Spleen (tissue), 11 donors: Measurements from ENCODE around the gene GRIA4. TPM values are rescaled to one million over a fixed set of nuclear protein-coding genes. Genes with fewer than 3 reads are reported as not detected.

Experiments used
- DNase-seq: peaks from one replicate; pipeline ENCODE4 v3.0.0-alpha.2; 2020
- H3K27ac ChIP-seq, 8 donors: fragments of 200-600 bp; sonication (generic) in 7 of 8; 1 replicate in 4 of 8; 2 replicates in 4 of 8; pipeline versions ENCODE4 v1.5.0 to v1.8.0; 2016 to 2021; ENCODE audit warnings: inconsistent platforms in 4 of 8, mild to moderate bottlenecking in 4 of 8, moderate library complexity in 1 of 8
- H3K27me3 ChIP-seq, 7 donors: fragments of 200-600 bp; sonication (generic) in 6 of 7; replicated peaks in 1 of 7; 1 replicate in 4 of 7; 2 replicates in 3 of 7; pipeline versions ENCODE4 v1.5.0 to v1.8.0; 2016 to 2021; ENCODE audit warnings: inconsistent platforms in 3 of 7, mild to moderate bottlenecking in 1 of 7
- H3K36me3 ChIP-seq, 6 donors: fragments of 200-600 bp; sonication (generic) in 5 of 6; 1 replicate in 4 of 6; 2 replicates in 2 of 6; pipeline versions ENCODE4 v1.5.0 to v1.8.0; 2016 to 2021; ENCODE audit warnings: inconsistent platforms in 2 of 6
- H3K4me1 ChIP-seq, 6 donors: fragments of 200-600 bp; sonication (generic) in 5 of 6; 1 replicate in 3 of 6; 2 replicates in 3 of 6; pipeline versions ENCODE4 v1.5.0 to v1.8.0; 2016 to 2021; ENCODE audit warnings: inconsistent platforms in 3 of 6
- H3K4me3 ChIP-seq, 8 donors: fragments of 200-600 bp; sonication (generic) in 7 of 8; 1 replicate in 4 of 8; 2 replicates in 4 of 8; pipeline versions ENCODE4 v1.5.0 to v1.8.0; 2016 to 2021; ENCODE audit warnings: inconsistent platforms in 4 of 8, mild to moderate bottlenecking in 4 of 8, moderate library complexity in 2 of 8
- H3K9me3 ChIP-seq, 8 donors: fragments of 200-600 bp; sonication (generic) in 7 of 8; 1 replicate in 4 of 8; 2 replicates in 4 of 8; pipeline versions ENCODE4 v1.5.0 to v1.8.0; 2016 to 2021; ENCODE audit warnings: inconsistent platforms in 4 of 8
- CTCF ChIP-seq, 11 experiments: fragments of 200-600 bp in 7 of 11; fragments of 450-650 bp in 4 of 11; sonication (generic) in 4 of 11; IDR thresholded peaks in 8 of 11; conservative IDR thresholded peaks in 3 of 11; 1 replicate in 7 of 11; 2 replicates in 4 of 11; pipeline versions ENCODE4 v1.4.0 to v1.8.0; 2016 to 2021; ENCODE audit warnings: antibody characterized with exemption in 11 of 11, inconsistent platforms in 4 of 11, mild to moderate bottlenecking in 1 of 11
- POLR2A ChIP-seq, 3 donors: fragments of 450-650 bp; IDR thresholded peaks; one replicate each; pipeline ENCODE4 v1.5.1; 2017; ENCODE audit warnings: antibody characterized with exemption in 3 of 3, mild to moderate bottlenecking in 1 of 3
- POLR2AphosphoS5 ChIP-seq, 3 donors: sonication (generic); formaldehyde crosslinking; IDR thresholded peaks; one replicate each; pipeline ENCODE4 v1.5.1; 2017; ENCODE audit warnings: antibody characterized with exemption in 3 of 3
- WGBS, 5 donors: extraction: QIAGEN DNeasy Blood & Tissue Kit in 3 of 5; methylation state at CpG; one replicate each; pipeline versions ENCODE4 v1.1.5 to v1.1.7; 2013 to 2018; 5-methylcytosine and 5-hydroxymethylcytosine counted together
- intact Hi-C: fragments of 100-400 bp; cut with DNase I; formaldehyde crosslinking; loops from one replicate; pipeline ENCODE4 v1.15.0; 2023; ENCODE audit warnings: low total_unique reads
- polyA plus RNA-seq, 3 donors: library from polyadenylated mRNA; stranded (reverse); fragments of 200-250 nt; gene quantifications; one replicate each; pipeline ENCODE4 v1.2.1, GENCODE V29; 2013
- total RNA-seq, 7 donors: library from RNA; depleted of rRNA in 3 of 7; stranded (reverse); fragments of >200 nt in 3 of 7; fragmentation: NEBNext Ultra II Directional in 4 of 7; extraction: Animal tissue kit (Norgen Biotek cat#: 25700) in 4 of 7; gene quantifications; one replicate each; pipeline versions ENCODE4 v1.1.0 to v1.2.1, GENCODE V29; 2016 to 2021
- donor health status: healthy with polysubstance abuse.
- donor health status: DM: no; HTN: no; CAD: no; lungs with moderate emphysema.
- donor health status: DM: no; HTN: no; CAD: no.
- donor health status: Bipolar disorder and iron deficiency.
- donor health status: healthy.
- donor health status: DM: no; HTN: no; CAD: no.
- donor health status: DM: yes; HTN: yes; CAD: no.

The GRIA4 gene
- total and polyA plus RNA-seq, 10 donors, result not detected

DNA sequence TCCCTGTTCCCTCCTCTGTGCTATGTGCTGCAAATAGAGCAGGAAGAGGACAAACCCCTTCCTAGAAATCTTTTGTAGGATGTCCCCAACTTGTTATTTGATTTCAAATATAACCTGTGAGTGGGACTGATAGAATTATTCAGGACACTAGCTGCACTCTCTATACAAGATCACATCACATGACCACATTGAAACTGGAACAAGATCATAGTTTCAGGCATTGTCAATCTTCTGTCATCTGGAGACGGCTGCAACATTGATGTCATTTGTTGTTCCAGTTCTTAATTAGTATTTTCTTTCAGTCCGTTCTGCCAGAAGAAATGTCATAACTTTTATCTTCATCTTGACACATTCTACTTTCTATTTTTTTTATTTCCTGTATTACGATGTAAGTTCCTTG lies 89.3 kb downstream of the GRIA4 start:
- H3K4me1 ChIP-seq, result no peaks in the 10 kb centered on the region
- H3K9me3 ChIP-seq, result no peaks in the 10 kb centered on the region
- TF ChIP-seq CTCF (IDR thresholded peaks at IDR 0.05 in 8 of 11, conservative IDR thresholded peaks at IDR 0.05 in 3 of 11) (no peak), POLR2A (IDR thresholded peaks at IDR 0.05) (no peak), POLR2AphosphoS5 (IDR thresholded peaks at IDR 0.05) (no peak)
- no peaks in the 10 kb centered on the region for H3K27me3 ChIP-seq
- H3K36me3 ChIP-seq, result no peaks in the 10 kb centered on the region
- DNase-seq, result no peak
- H3K4me3 ChIP-seq, result no peak overlapping the region
- 9 to 20% (median 16%) methylated on average over 3 of the region's 3 CpGs for WGBS, 5 donors
- intact Hi-C loops, result no loop called here
- no peak overlapping the region for H3K27ac ChIP-seq

DNA sequence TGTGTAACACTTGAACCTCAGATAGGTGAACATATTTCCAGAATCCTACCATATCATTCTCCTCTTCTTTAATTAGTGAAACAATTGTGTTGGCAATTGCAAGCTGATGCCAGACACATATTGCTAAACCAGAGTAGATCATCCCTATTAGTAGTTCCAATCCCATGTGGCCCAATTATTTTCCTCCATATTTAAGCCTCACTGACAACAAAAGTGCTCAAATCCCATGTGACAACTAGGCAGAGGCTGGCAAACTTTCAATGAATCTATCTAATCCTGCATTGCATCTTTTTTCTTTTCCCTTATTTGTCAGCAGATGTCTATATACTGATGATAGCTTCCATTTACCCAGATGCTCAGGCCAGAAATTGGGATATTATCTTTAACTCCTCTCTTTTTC lies 90.4 kb downstream of the GRIA4 start:
- DNase-seq, result no peak
- Histone ChIP-seq H3K27ac (no peak overlapping the region), H3K9me3 (no peaks in the 10 kb centered on the region), H3K27me3 (no peaks in the 10 kb centered on the region), H3K4me3 (no peak overlapping the region), H3K36me3 (no peaks in the 10 kb centered on the region), H3K4me1 (no peaks in the 10 kb centered on the region)
- intact Hi-C loops, result no loop called here
- TF ChIP-seq POLR2AphosphoS5 (IDR thresholded peaks at IDR 0.05) (no peak), POLR2A (IDR thresholded peaks at IDR 0.05) (no peak), CTCF (IDR thresholded peaks at IDR 0.05 in 8 of 11, conservative IDR thresholded peaks at IDR 0.05 in 3 of 11) (no peak)

DNA sequence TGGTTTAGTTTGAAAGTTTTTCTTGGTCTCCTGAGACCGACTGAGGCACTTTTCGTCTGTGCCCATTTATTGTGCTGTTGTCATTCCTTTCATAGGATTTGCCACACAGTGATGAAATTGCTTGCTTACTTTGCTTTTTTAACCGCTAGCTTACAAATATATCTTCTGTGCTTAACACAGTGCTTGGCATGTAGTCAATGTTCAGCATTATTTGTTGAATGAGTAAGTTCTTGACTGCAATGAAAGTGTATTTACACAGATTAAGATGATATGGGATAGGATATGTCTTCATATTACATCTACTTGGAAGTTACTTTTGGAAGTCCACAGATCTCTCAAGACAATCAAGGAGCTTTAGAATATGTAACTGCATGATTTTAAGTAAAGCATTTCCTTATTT lies 91.2 kb downstream of the GRIA4 start:
- Histone ChIP-seq H3K27ac (no peak overlapping the region), H3K4me3 (no peak overlapping the region), H3K4me1 (no peaks in the 10 kb centered on the region), H3K36me3 (no peaks in the 10 kb centered on the region), H3K27me3 (no peaks in the 10 kb centered on the region), H3K9me3 (no peaks in the 10 kb centered on the region)
- DNase-seq, result no peak
- WGBS, 5 donors, result 82 to 94% (median 86%) methylated on average over 3 of the region's 3 CpGs
- TF ChIP-seq CTCF (IDR thresholded peaks at IDR 0.05 in 8 of 11, conservative IDR thresholded peaks at IDR 0.05 in 3 of 11), result no peak
- no peak for TF ChIP-seq POLR2AphosphoS5 (IDR thresholded peaks at IDR 0.05)
- no peak for TF ChIP-seq POLR2A (IDR thresholded peaks at IDR 0.05)
- intact Hi-C loops, result no loop called here

DNA sequence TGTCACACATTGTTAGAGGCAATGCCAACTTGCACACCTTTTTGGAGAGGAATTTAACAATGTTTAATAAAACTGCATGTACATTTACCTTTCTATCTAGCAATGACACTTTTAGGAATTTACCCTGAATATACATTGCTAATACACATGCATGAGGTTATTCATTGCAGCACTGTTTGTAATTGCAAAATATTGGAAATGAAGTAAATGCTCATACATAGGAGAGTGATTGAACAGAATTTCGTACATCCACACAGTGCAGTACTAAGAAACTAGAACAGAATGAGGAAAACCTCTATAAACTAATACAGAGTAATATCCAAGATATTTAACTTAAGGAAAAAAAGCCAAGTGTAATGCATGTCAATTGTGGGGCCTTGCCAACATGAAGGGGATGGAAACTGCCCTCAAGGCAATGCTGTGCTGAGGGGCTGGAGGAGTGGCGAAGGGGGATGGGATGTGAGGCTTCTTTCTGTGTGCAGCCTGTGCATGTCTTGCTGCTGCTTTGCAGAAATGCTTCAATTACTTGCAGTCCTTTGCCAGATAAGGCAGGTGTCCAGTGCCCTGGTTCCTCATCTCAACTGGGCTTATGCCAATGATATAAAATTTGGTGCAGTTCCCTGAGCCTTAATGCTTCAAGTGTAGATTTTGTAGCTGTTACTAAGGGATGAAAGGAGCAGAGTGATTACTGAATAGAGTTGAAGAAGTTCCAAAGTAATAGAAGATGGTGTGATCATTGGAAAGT lies 96.1 kb downstream of the GRIA4 start:
- Histone ChIP-seq H3K36me3 (no peaks in the 10 kb centered on the region), H3K9me3 (no peaks in the 10 kb centered on the region)

More for the DNA sequence above, 96.1 kb downstream of the GRIA4 start:
- H3K27me3 ChIP-seq, result no peaks in the 10 kb centered on the region
- H3K4me3 ChIP-seq, result no peak overlapping the region
- H3K4me1 ChIP-seq, result no peaks in the 10 kb centered on the region
- WGBS, 5 donors, result 79 to 91% (median 84%) methylated on average over 2 of the region's 2 CpGs
- H3K27ac ChIP-seq, result no peak overlapping the region
- intact Hi-C loops, result no loop called here
- no peak for DNase-seq
- TF ChIP-seq POLR2AphosphoS5 (IDR thresholded peaks at IDR 0.05) (no peak), CTCF (IDR thresholded peaks at IDR 0.05 in 8 of 11, conservative IDR thresholded peaks at IDR 0.05 in 3 of 11) (no peak), POLR2A (IDR thresholded peaks at IDR 0.05) (no peak)
